Endodermal cell (in vitro differentiated cells): Measurements from ENCODE around the gene PTPMT1. TPM values are rescaled to one million over a fixed set of nuclear protein-coding genes. Genes with fewer than 3 reads are reported as not detected.

Source experiments
- DNase-seq: peaks from one replicate; pipeline ENCODE4 v3.0.0-alpha.2; 2017
- H3K27ac ChIP-seq: 2 replicates; pipeline ENCODE4 v1.5.1; 2013; ENCODE audit warnings: mild to moderate bottlenecking, low read depth, low read length, moderate library complexity
- H3K27me3 ChIP-seq: 2 replicates; pipeline ENCODE4 v1.6.1; 2013; ENCODE audit warnings: mild to moderate bottlenecking, low read length, moderate library complexity; ENCODE audit not compliant: insufficient read depth, control insufficient read depth, poor library complexity, severe bottlenecking
- H3K36me3 ChIP-seq: 2 replicates; pipeline ENCODE4 v1.7.0; 2013; ENCODE audit warnings: mild to moderate bottlenecking, low read length, moderate library complexity; ENCODE audit not compliant: control insufficient read depth, insufficient read depth
- H3K4me1 ChIP-seq: one replicate; pipeline ENCODE4 v1.7.0; 2013; ENCODE audit warnings: low read length; ENCODE audit not compliant: control insufficient read depth, insufficient read depth
- H3K4me3 ChIP-seq: 2 replicates; pipeline ENCODE4 v1.5.1; 2013; ENCODE audit warnings: mild to moderate bottlenecking, low read length, moderate library complexity
- H3K9ac ChIP-seq: 2 replicates; pipeline ENCODE4 v1.6.1; 2013; ENCODE audit warnings: mild to moderate bottlenecking, low read length, moderate library complexity; ENCODE audit not compliant: poor library complexity, severe bottlenecking; ENCODE audit errors: extremely low read depth
- H3K9me3 ChIP-seq: 2 replicates; pipeline ENCODE4 v1.6.1; 2013; ENCODE audit warnings: mild to moderate bottlenecking, low read length, moderate library complexity; ENCODE audit not compliant: control insufficient read depth
- H3K27ac Mint-ChIP-seq: 2 replicates; pipeline ENCODE4 v1.8.0; 2020; ENCODE audit warnings: mixed read lengths
- H3K27me3 Mint-ChIP-seq: 2 replicates; pipeline ENCODE4 v1.8.0; 2021; ENCODE audit warnings: mild to moderate bottlenecking, mixed read lengths; ENCODE audit not compliant: insufficient read depth
- H3K36me3 Mint-ChIP-seq: 2 replicates; pipeline ENCODE4 v1.8.0; 2020; ENCODE audit warnings: low read depth, mixed read lengths
- H3K4me1 Mint-ChIP-seq: 2 replicates; pipeline ENCODE4 v1.8.0; 2020; ENCODE audit warnings: mixed read lengths
- H3K4me3 Mint-ChIP-seq: 2 replicates; pipeline ENCODE4 v1.8.0; 2020; ENCODE audit warnings: mild to moderate bottlenecking, moderate library complexity, mixed read lengths
- H3K9me3 Mint-ChIP-seq: 2 replicates; pipeline ENCODE4 v1.8.0; 2020; ENCODE audit warnings: mild to moderate bottlenecking, mixed read lengths
- WGBS, 2 experiments: methylation state at CpG; one replicate each; pipeline versions ENCODE4 v1.1.5 to v1.1.7; 2013; ENCODE audit warnings: missing lambda C conversion rate in 2 of 2, mixed read lengths in 1 of 2; ENCODE audit not compliant: insufficient coverage in 1 of 2, insufficient read length in 1 of 2; 5-methylcytosine and 5-hydroxymethylcytosine counted together
- total RNA-seq, 2 donors: library from RNA; stranded (reverse); fragmentation: NEBNext Ultra II Directional in 1 of 2; extraction: Animal tissue kit (Norgen Biotek cat#: 25700) in 1 of 2; gene quantifications; 2 replicates in 1 of 2; 3 replicates in 1 of 2; pipeline ENCODE4 v1.2.1, GENCODE V29; 2021
- TF ChIP-seq, protein P1 (sequence below): fragments of 200-600 bp; sonication (generic); conservative IDR thresholded peaks from 2 replicates; pipeline ENCODE4 v1.5.0; 2021; ENCODE audit warnings: antibody characterized with exemption, mild to moderate bottlenecking

Gene PTPMT1
- total RNA-seq, 2 donors from 2014 or later: 55.8 to 65.0 TPM

DNA sequence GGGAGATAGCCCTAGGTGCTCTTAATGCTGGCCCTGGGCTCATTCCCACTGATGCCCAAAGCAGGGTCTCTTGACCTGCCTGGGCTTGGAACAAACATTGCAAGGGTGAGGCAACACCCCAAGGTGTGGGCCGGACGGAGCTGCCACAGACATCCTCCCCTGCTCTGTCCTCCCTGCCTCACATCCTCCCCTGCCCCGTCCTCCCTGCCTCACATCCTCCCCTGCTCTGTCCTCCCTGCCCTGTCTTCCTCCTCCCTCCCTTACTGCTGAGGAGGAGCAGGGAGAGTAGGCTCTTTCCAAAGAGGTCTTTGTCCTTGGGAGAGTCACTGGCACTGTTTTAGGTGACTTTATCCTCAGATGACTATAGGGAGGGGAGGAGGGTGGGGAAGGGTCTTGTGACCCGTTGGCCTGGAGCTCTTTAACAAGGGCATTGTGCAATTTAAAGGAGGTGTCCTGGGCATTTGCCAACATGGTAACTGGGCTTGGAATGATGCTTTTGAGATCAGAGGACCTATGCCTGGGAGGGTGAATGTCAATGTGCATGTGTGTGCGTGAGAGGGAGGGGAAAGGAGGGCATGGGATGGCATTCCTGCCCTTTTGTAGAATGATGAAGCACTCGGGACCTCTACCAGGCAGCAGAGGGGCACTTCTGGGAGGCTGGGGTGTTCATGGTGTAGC lies 21.8 kb downstream of the PTPMT1 start:
- H3K4me3 Mint-ChIP-seq: no peak overlapping the region
- Histone ChIP-seq H3K4me3 (no peak overlapping the region), H3K9ac (no peak overlapping the region), H3K27me3 (no peaks in the 10 kb centered on the region), H3K9me3 (no peaks in the 10 kb centered on the region), H3K27ac (no peak overlapping the region), H3K4me1 (no peaks in the 10 kb centered on the region), H3K36me3 (peaks cover 30% of the 10 kb centered on the region)
- DNase-seq: no peak
- no peak overlapping the region for H3K27ac Mint-ChIP-seq
- TF ChIP-seq, protein P1, sequence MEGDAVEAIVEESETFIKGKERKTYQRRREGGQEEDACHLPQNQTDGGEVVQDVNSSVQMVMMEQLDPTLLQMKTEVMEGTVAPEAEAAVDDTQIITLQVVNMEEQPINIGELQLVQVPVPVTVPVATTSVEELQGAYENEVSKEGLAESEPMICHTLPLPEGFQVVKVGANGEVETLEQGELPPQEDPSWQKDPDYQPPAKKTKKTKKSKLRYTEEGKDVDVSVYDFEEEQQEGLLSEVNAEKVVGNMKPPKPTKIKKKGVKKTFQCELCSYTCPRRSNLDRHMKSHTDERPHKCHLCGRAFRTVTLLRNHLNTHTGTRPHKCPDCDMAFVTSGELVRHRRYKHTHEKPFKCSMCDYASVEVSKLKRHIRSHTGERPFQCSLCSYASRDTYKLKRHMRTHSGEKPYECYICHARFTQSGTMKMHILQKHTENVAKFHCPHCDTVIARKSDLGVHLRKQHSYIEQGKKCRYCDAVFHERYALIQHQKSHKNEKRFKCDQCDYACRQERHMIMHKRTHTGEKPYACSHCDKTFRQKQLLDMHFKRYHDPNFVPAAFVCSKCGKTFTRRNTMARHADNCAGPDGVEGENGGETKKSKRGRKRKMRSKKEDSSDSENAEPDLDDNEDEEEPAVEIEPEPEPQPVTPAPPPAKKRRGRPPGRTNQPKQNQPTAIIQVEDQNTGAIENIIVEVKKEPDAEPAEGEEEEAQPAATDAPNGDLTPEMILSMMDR: no peak
- peaks cover 2% of the 10 kb centered on the region for H3K9me3 Mint-ChIP-seq
- H3K27me3 Mint-ChIP-seq: peaks cover 11% of the 10 kb centered on the region
- H3K4me1 Mint-ChIP-seq: peaks cover 5% of the 10 kb centered on the region
- 75 to 90% methylated on average over 2 to 6 of the region's 6 CpGs for WGBS, 2 experiments
- H3K36me3 Mint-ChIP-seq: peaks cover 31% of the 10 kb centered on the region

DNA sequence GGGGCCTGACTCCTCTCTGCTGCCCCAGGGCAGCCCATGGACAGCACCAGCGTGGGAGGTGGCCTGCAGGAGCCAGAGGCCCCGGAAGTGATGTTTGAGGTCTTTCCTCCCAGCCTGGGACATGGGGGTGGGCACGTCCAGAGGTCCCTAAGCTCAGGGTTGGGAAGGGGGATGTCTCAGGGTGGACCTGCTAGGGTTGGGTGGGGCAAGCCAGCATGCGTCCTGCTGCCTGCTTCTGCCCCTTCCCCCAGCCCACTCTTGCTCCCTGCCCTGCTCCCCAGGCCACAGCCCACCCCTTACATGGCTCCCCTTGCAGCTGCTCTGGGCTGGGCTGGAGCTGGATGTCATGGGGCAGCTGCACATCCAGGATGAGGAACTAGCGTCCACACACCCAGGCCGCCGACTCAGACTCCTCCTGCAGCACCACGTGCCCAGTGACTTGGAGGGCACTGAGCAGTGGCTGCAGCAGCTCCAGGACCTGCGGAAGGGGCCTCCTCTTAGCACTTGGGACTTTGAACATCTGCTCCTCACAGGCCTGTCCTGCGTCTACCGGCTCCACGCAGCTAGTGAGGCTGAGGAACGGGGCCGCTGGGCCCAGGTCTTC lies 22.4 kb downstream of the PTPMT1 start:
- no peak overlapping the region for H3K4me3 Mint-ChIP-seq
- peaks cover 25% of the 10 kb centered on the region for H3K36me3 Mint-ChIP-seq
- peaks cover 5% of the 10 kb centered on the region for H3K27me3 ChIP-seq

DNA sequence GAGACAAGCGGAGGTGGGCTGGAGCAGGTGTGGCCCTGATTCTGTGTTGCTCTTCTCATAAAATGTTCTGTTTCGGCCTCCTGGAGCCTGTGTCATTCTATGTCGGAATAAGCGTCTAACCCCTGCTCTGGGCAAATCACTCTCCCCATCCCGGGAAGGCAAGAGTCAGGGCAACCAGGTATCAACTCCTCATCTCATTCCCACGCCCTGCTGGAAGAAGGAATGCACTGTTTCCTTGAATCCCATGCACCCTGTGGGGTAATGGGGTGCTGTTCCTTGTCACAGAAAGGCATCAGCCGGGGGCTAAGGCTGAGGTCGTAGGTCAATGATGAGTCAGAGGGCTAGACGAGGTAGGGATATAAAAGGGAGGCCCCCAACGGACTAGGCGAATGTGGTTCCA lies 23.7 kb downstream of the PTPMT1 start:
- Histone ChIP-seq H3K9ac (no peak overlapping the region), H3K27ac (no peak overlapping the region), H3K36me3 (peaks cover 11% of the 10 kb centered on the region), H3K9me3 (no peaks in the 10 kb centered on the region), H3K27me3 (peaks cover 16% of the 10 kb centered on the region), H3K4me3 (no peak overlapping the region), H3K4me1 (no peaks in the 10 kb centered on the region)
- Mint-ChIP-seq H3K4me3 (no peak overlapping the region), H3K27me3 (peaks cover 29% of the 10 kb centered on the region), H3K27ac (no peak overlapping the region), H3K36me3 (peaks cover 12% of the 10 kb centered on the region), H3K9me3 (peaks cover 2% of the 10 kb centered on the region), H3K4me1 (peaks cover 7% of the 10 kb centered on the region)
- WGBS, 2 experiments: 78 to 94% methylated on average over 8 to 10 of the region's 11 CpGs
- no peak for DNase-seq
- TF ChIP-seq, protein P1: no peak

More for the DNA sequence above, 22.4 kb downstream of the PTPMT1 start:
- H3K9me3 Mint-ChIP-seq: peaks cover 2% of the 10 kb centered on the region
- H3K4me1 Mint-ChIP-seq: peaks cover 5% of the 10 kb centered on the region
- H3K27ac Mint-ChIP-seq: no peak overlapping the region
- no peak overlapping the region for H3K9ac ChIP-seq
- H3K36me3 ChIP-seq: peaks cover 23% of the 10 kb centered on the region
- H3K27ac ChIP-seq: no peak overlapping the region
- H3K4me3 ChIP-seq: no peak overlapping the region
- DNase-seq: no peak
- H3K27me3 Mint-ChIP-seq: peaks cover 18% of the 10 kb centered on the region
- TF ChIP-seq, protein P1: no peak
- H3K4me1 ChIP-seq: no peaks in the 10 kb centered on the region
- WGBS, 2 experiments: 93 to 97% methylated on average over 5 to 13 of the region's 14 CpGs
- H3K9me3 ChIP-seq: no peaks in the 10 kb centered on the region
